GM21723 (cell line): ENCODE data around the gene AVL9.

Source experiments
- ATAC-seq: cut with Tn5 transposase; IDR thresholded peaks from one replicate; pipeline ENCODE4 v1.9.1; 2021; ENCODE audit warnings: mild to moderate bottlenecking, moderate library complexity; ENCODE audit not compliant: unreplicated experiment

The AVL9 gene

GRCh38 chr7:32532716-32533115 is 37.4 kb downstream of the AVL9 start:
- ATAC-seq = no peak

GRCh38 chr7:32533276-32534029 is 38.2 kb downstream of the AVL9 start:
- no peak for ATAC-seq

GRCh38 chr7:32535162-32535702 is 39.9 kb downstream of the AVL9 start:
- ATAC-seq = no peak

GRCh38 chr7:32536016-32536415 is 40.7 kb downstream of the AVL9 start:
- no peak for ATAC-seq

GRCh38 chr7:32536585-32536984 is 41.3 kb downstream of the AVL9 start:
- no peak for ATAC-seq

- ATAC-seq = no peak
These were observed 42.5 kb downstream of the AVL9 start for GRCh38 chr7:32537760-32538159.

- ATAC-seq = no peak
These were observed 44.1 kb downstream of the AVL9 start for GRCh38 chr7:32539366-32539765.

- no peak for ATAC-seq
These were observed 44.7 kb downstream of the AVL9 start for GRCh38 chr7:32539919-32540531.

GRCh38 chr7:32542595-32542994 is 47.3 kb downstream of the AVL9 start:
- no peak for ATAC-seq

GRCh38 chr7:32559480-32559879 is 64.2 kb downstream of the AVL9 start:
- no peak for ATAC-seq

- ATAC-seq = no peak
These were observed 64.8 kb downstream of the AVL9 start for GRCh38 chr7:32560075-32560474.

GRCh38 chr7:32561613-32562012 is 66.3 kb downstream of the AVL9 start:
- no peak for ATAC-seq

GRCh38 chr7:32564542-32564941 is 69.3 kb downstream of the AVL9 start:
- ATAC-seq = no peak

- no peak for ATAC-seq
These were observed 74.3 kb downstream of the AVL9 start for GRCh38 chr7:32569388-32570289.

GRCh38 chr7:32573110-32573687 is 77.9 kb downstream of the AVL9 start:
- no peak for ATAC-seq

- no peak for ATAC-seq
These were observed 79.3 kb downstream of the AVL9 start for GRCh38 chr7:32574626-32575025.

GRCh38 chr7:32577421-32577820 is 82.1 kb downstream of the AVL9 start:
- no peak for ATAC-seq

GRCh38 chr7:32579776-32580175 is 84.5 kb downstream of the AVL9 start:
- no peak for ATAC-seq

- no peak for ATAC-seq
These were observed 85.4 kb downstream of the AVL9 start for GRCh38 chr7:32580646-32581045.

GRCh38 chr7:32582036-32582435 is 86.7 kb downstream of the AVL9 start:
- no peak for ATAC-seq

- ATAC-seq = no peak
These were observed 88.5 kb downstream of the AVL9 start for GRCh38 chr7:32583791-32584190.
